HepG2 (cell line): ENCODE data around the gene C12orf60. TPM values are rescaled to one million over a fixed set of nuclear protein-coding genes. Genes with fewer than 3 reads are reported as not detected.

ENCODE experiments used
- FOXK1 ChIP-seq: sonication (generic); formaldehyde crosslinking; IDR thresholded peaks from 2 replicates; pipeline ENCODE4 v1.4.0; 2020; ENCODE audit warnings: low read depth, missing genetic modification reagents, borderline replicate concordance
- KDM5A ChIP-seq: fragments of 200-600 bp; sonication (generic); IDR thresholded peaks from 2 replicates; pipeline ENCODE4 v1.7.0; 2018; ENCODE audit warnings: antibody characterized with exemption, mild to moderate bottlenecking, low read length, borderline replicate concordance
- MATR3 ChIP-seq: sonication (generic); formaldehyde crosslinking; IDR thresholded peaks from 2 replicates; pipeline ENCODE4 v1.4.0; 2020; ENCODE audit warnings: missing genetic modification reagents
- NCOA2 ChIP-seq: sonication (generic); formaldehyde crosslinking; IDR thresholded peaks from 2 replicates; pipeline ENCODE4 v1.8.0; 2022; ENCODE audit warnings: inconsistent platforms
- PAF1 ChIP-seq: IDR thresholded peaks from 2 replicates; pipeline ENCODE4 v1.6.1; 2016; ENCODE audit warnings: missing genetic modification reagents, missing compliant biosample characterization
- SMAD3 ChIP-seq: sonication (generic); formaldehyde crosslinking; IDR thresholded peaks from 2 replicates; pipeline ENCODE4 v1.4.0; 2020; ENCODE audit warnings: missing genetic modification reagents
- YY1 ChIP-seq: IDR thresholded peaks from 2 replicates; pipeline ENCODE4 v1.6.1; 2011; ENCODE audit warnings: low read length, low read depth, moderate library complexity, mild to moderate bottlenecking; ENCODE audit not compliant: insufficient read depth, insufficient replicate concordance
- ZBTB7B ChIP-seq: sonication (generic); formaldehyde crosslinking; IDR thresholded peaks from 2 replicates; pipeline ENCODE4 v1.4.0; 2020; ENCODE audit warnings: missing genetic modification reagents
- ZFP36L1 ChIP-seq: sonication (generic); formaldehyde crosslinking; IDR thresholded peaks from 2 replicates; pipeline ENCODE4 v1.8.0; 2022; ENCODE audit warnings: mild to moderate bottlenecking, missing genetic modification reagents, moderate library complexity
- ZFYVE20 ChIP-seq: sonication (generic); formaldehyde crosslinking; IDR thresholded peaks from 2 replicates; pipeline ENCODE4 v1.8.0; 2023; ENCODE audit warnings: low read depth, mild to moderate bottlenecking, moderate library complexity, missing genetic modification reagents, borderline replicate concordance
- ZMYM4 ChIP-seq: sonication (generic); formaldehyde crosslinking; IDR thresholded peaks from 2 replicates; pipeline ENCODE4 v1.8.1; 2023; ENCODE audit warnings: mild to moderate bottlenecking, missing genetic modification reagents
- ZNF589 ChIP-seq: sonication (generic); formaldehyde crosslinking; conservative IDR thresholded peaks from 2 replicates; pipeline ENCODE4 v1.8.0; 2022; ENCODE audit warnings: mild to moderate bottlenecking, moderate library complexity, missing genetic modification reagents
- ZNF839 ChIP-seq: sonication (generic); formaldehyde crosslinking; IDR thresholded peaks from 2 replicates; pipeline ENCODE4 v1.4.0; 2020; ENCODE audit warnings: missing genetic modification reagents, mild to moderate bottlenecking, borderline replicate concordance
- polyA plus RNA-seq, 8 experiments: library from polyadenylated mRNA; depleted of rRNA in 3 of 8; stranded (reverse) in 7 of 8; unstranded in 1 of 8; fragments of >200 nt; fragmentation: Illumina TruSeq in 4 of 8; extraction: Trizol in 4 of 8; gene quantifications; 2 replicates each; pipeline versions ENCODE4 v1.2.1 to v1.2.3, GENCODE V29; 2011 to 2016; ENCODE audit warnings: low read depth in 4 of 8, missing spikeins in 1 of 8, mixed read lengths in 1 of 8; ENCODE audit not compliant: insufficient read depth in 1 of 8
- total RNA-seq, 5 experiments: library from RNA; depleted of rRNA; stranded (reverse); fragments of >200 nt; fragmentation: Illumina TruSeq; extraction: Trizol; gene quantifications; 2 replicates each; pipeline ENCODE4 v1.2.3, GENCODE V29; 2016; ENCODE audit warnings: low read depth in 1 of 5
- TF ChIP-seq, protein P1 (sequence below): sonication (generic); formaldehyde crosslinking; IDR thresholded peaks from 2 replicates; pipeline ENCODE4 v1.5.1; 2020; ENCODE audit warnings: mild to moderate bottlenecking, missing genetic modification reagents, moderate library complexity
- TF ChIP-seq, protein P2 (sequence below): sonication (generic); formaldehyde crosslinking; IDR thresholded peaks from 2 replicates; pipeline ENCODE4 v1.5.1; 2020; ENCODE audit warnings: mild to moderate bottlenecking, missing genetic modification reagents, moderate library complexity
- TF ChIP-seq, protein P3 (sequence below): sonication (generic); formaldehyde crosslinking; IDR thresholded peaks from 2 replicates; pipeline ENCODE4 v1.5.0; 2020; ENCODE audit warnings: mild to moderate bottlenecking, missing genetic modification reagents, borderline replicate concordance

C12orf60 gene
- total and polyA plus RNA-seq, 2 of the 13 experiments (the other 11 are each of a cell fraction or from before 2014, with no cell fraction given) = 0.55 to 1.4 TPM

DNA sequence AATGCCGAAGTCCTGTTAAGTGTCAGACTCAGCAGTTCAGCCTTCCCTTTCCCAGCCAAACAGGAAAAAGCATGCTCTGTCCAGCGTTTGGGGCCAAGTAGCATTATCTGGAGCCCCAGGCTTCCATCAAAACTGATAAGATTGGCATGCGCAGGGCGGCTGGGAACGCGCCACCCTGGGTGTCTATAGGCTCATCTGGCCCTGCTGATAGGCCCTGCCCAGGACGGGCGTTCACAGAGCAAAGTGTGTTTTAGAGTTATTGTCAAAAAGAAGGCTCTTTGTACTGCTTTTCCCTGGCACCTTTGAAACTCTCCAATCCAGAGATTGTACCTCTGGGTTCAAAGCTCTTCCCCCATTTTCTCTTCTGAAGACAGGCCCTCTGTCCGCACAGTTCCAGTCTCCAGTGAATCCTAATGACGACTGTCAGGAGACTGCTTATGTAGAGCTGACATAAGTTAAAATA is 40.0 kb downstream of the C12orf60 start, which contains the start of gene ART4 (continued):
- TF ChIP-seq FOXK1 (CRISPR knock-in tag) (no peak), ZMYM4 (CRISPR knock-in tag) (peak; percentile 71), PAF1 (no peak), NCOA2 (CRISPR knock-in tag) (no peak), ZFP36L1 (CRISPR knock-in tag) (no peak), MATR3 (CRISPR knock-in tag) (no peak), ZBTB7B (CRISPR knock-in tag) (peak; percentile 28; the same call in 1 of the 2 replicates), KDM5A (no peak), ZNF589 (CRISPR knock-in tag) (no peak), SMAD3 (peak; percentile 35; the same call in 1 of the 2 replicates), YY1 (peak; percentile 45), ZNF839 (CRISPR knock-in tag) (no peak), ZFYVE20 (CRISPR knock-in tag) (no peak)
- TF ChIP-seq, protein P1, sequence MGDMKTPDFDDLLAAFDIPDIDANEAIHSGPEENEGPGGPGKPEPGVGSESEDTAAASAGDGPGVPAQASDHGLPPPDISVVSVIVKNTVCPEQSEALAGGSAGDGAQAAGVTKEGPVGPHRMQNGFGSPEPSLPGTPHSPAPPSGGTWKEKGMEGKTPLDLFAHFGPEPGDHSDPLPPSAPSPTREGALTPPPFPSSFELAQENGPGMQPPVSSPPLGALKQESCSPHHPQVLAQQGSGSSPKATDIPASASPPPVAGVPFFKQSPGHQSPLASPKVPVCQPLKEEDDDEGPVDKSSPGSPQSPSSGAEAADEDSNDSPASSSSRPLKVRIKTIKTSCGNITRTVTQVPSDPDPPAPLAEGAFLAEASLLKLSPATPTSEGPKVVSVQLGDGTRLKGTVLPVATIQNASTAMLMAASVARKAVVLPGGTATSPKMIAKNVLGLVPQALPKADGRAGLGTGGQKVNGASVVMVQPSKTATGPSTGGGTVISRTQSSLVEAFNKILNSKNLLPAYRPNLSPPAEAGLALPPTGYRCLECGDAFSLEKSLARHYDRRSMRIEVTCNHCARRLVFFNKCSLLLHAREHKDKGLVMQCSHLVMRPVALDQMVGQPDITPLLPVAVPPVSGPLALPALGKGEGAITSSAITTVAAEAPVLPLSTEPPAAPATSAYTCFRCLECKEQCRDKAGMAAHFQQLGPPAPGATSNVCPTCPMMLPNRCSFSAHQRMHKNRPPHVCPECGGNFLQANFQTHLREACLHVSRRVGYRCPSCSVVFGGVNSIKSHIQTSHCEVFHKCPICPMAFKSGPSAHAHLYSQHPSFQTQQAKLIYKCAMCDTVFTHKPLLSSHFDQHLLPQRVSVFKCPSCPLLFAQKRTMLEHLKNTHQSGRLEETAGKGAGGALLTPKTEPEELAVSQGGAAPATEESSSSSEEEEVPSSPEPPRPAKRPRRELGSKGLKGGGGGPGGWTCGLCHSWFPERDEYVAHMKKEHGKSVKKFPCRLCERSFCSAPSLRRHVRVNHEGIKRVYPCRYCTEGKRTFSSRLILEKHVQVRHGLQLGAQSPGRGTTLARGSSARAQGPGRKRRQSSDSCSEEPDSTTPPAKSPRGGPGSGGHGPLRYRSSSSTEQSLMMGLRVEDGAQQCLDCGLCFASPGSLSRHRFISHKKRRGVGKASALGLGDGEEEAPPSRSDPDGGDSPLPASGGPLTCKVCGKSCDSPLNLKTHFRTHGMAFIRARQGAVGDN (CRISPR knock-in tag) = peak; percentile 80
- TF ChIP-seq, protein P2, sequence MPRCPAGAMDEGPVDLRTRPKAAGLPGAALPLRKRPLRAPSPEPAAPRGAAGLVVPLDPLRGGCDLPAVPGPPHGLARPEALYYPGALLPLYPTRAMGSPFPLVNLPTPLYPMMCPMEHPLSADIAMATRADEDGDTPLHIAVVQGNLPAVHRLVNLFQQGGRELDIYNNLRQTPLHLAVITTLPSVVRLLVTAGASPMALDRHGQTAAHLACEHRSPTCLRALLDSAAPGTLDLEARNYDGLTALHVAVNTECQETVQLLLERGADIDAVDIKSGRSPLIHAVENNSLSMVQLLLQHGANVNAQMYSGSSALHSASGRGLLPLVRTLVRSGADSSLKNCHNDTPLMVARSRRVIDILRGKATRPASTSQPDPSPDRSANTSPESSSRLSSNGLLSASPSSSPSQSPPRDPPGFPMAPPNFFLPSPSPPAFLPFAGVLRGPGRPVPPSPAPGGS = no peak
- TF ChIP-seq, protein P3, sequence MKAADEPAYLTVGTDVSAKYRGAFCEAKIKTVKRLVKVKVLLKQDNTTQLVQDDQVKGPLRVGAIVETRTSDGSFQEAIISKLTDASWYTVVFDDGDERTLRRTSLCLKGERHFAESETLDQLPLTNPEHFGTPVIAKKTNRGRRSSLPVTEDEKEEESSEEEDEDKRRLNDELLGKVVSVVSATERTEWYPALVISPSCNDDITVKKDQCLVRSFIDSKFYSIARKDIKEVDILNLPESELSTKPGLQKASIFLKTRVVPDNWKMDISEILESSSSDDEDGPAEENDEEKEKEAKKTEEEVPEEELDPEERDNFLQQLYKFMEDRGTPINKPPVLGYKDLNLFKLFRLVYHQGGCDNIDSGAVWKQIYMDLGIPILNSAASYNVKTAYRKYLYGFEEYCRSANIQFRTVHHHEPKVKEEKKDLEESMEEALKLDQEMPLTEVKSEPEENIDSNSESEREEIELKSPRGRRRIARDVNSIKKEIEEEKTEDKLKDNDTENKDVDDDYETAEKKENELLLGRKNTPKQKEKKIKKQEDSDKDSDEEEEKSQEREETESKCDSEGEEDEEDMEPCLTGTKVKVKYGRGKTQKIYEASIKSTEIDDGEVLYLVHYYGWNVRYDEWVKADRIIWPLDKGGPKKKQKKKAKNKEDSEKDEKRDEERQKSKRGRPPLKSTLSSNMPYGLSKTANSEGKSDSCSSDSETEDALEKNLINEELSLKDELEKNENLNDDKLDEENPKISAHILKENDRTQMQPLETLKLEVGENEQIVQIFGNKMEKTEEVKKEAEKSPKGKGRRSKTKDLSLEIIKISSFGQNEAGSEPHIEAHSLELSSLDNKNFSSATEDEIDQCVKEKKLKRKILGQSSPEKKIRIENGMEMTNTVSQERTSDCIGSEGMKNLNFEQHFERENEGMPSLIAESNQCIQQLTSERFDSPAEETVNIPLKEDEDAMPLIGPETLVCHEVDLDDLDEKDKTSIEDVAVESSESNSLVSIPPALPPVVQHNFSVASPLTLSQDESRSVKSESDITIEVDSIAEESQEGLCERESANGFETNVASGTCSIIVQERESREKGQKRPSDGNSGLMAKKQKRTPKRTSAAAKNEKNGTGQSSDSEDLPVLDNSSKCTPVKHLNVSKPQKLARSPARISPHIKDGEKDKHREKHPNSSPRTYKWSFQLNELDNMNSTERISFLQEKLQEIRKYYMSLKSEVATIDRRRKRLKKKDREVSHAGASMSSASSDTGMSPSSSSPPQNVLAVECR (CRISPR knock-in tag) = peak; percentile 38; the same call in 1 of the 2 replicates
